Activated CD8-positive, alpha-beta memory T cell treated with anti-CD3 and anti-CD28 coated beads for 36 hours (primary cell): ENCODE results near the gene AGBL4. TPM values are rescaled to one million over a fixed set of nuclear protein-coding genes. Genes with fewer than 3 reads are reported as not detected.
"Not testable (repeated sequence)": the region's sequence is repeated elsewhere in the genome, so short reads cannot be mapped to it uniquely, and the experiment has no call there.

ENCODE experiments used
- CTCF ChIA-PET: fragments of 350-600 bp; sonication (Branson Sonifier 250); formaldehyde crosslinking; loops from one replicate; lab custom pipeline; 2021; ENCODE audit warnings: antibody characterized with exemption; lab: Charles Lee
- POLR2A ChIA-PET: fragments of 350-600 bp; sonication (Branson Sonifier 250); formaldehyde crosslinking; loops from one replicate; lab custom pipeline; 2021; ENCODE audit warnings: antibody characterized with exemption; lab: Charles Lee
- total RNA-seq, 2 experiments: library from RNA; stranded (reverse); gene quantifications; one replicate each; pipeline ENCODE4 v1.2.3, GENCODE V29; 2021

AGBL4 gene
- total RNA-seq, 2 experiments from 2014 or later, result not detected

GRCh38 chr1:49738118-49738517, 285.6 kb downstream of the AGBL4 start:
- CTCF ChIA-PET, POLR2A ChIA-PET: not testable (repeated sequence)

GRCh38 chr1:49728377-49728776, 295.4 kb downstream of the AGBL4 start:
- POLR2A ChIA-PET, result no interaction called here
- CTCF ChIA-PET, result no interaction called here

GRCh38 chr1:49723662-49724061, 300.1 kb downstream of the AGBL4 start:
- CTCF ChIA-PET, result no interaction called here
- POLR2A ChIA-PET, result no interaction called here

GRCh38 chr1:49694251-49694827, 329.4 kb downstream of the AGBL4 start:
- CTCF ChIA-PET, result no interaction called here

GRCh38 chr1:49686107-49686506, 337.6 kb downstream of the AGBL4 start:
- CTCF ChIA-PET, result no interaction called here
- POLR2A ChIA-PET, result no interaction called here

More at GRCh38 chr1:49694251-49694827, 329.4 kb downstream of the AGBL4 start:
- POLR2A ChIA-PET, result no interaction called here

- ChIA-PET POLR2A (no interaction called here), CTCF (no interaction called here)
These were observed 346.0 kb downstream of the AGBL4 start for GRCh38 chr1:49677706-49678105.

- ChIA-PET CTCF (no interaction called here), POLR2A (no interaction called here)
These were observed 372.6 kb downstream of the AGBL4 start for GRCh38 chr1:49651136-49651535.

- ChIA-PET CTCF (no interaction called here), POLR2A (no interaction called here)
These were observed 393.6 kb downstream of the AGBL4 start for GRCh38 chr1:49630156-49630555.

GRCh38 chr1:49627781-49628180, 396.0 kb downstream of the AGBL4 start:
- ChIA-PET POLR2A (no interaction called here), CTCF (no interaction called here)

- CTCF ChIA-PET, result interaction anchor here (1.4 kb wide), 1 partner anchor 9 kb away, joined by 3 read pairs; no protein-coding TSS in a partner anchor
- POLR2A ChIA-PET, result no interaction called here
These were observed 397.3 kb downstream of the AGBL4 start for GRCh38 chr1:49626472-49626871.

- POLR2A ChIA-PET, result no interaction called here
- CTCF ChIA-PET, result no interaction called here
These were observed 400.9 kb downstream of the AGBL4 start for GRCh38 chr1:49622877-49623276.

- ChIA-PET CTCF (no interaction called here), POLR2A (no interaction called here)
These were observed 417.7 kb downstream of the AGBL4 start for GRCh38 chr1:49606082-49606481.

- ChIA-PET POLR2A (no interaction called here), CTCF (no interaction called here)
These were observed 426.3 kb downstream of the AGBL4 start for GRCh38 chr1:49597436-49597835.

GRCh38 chr1:49576327-49576901, 447.3 kb downstream of the AGBL4 start:
- POLR2A ChIA-PET, result no interaction called here
- CTCF ChIA-PET, result no interaction called here

GRCh38 chr1:49556676-49557234, 467.0 kb downstream of the AGBL4 start:
- ChIA-PET CTCF (no interaction called here), POLR2A (no interaction called here)

- CTCF ChIA-PET, result no interaction called here
- POLR2A ChIA-PET, result no interaction called here
These were observed 471.7 kb downstream of the AGBL4 start for GRCh38 chr1:49552101-49552500.

GRCh38 chr1:49544615-49545014, 479.1 kb downstream of the AGBL4 start:
- CTCF ChIA-PET, result no interaction called here
- POLR2A ChIA-PET, result no interaction called here

GRCh38 chr1:49541096-49541752, 482.5 kb downstream of the AGBL4 start:
- ChIA-PET CTCF (no interaction called here), POLR2A (no interaction called here)

- ChIA-PET POLR2A (no interaction called here), CTCF (no interaction called here)
These were observed 496.0 kb downstream of the AGBL4 start for GRCh38 chr1:49527606-49528305.

GRCh38 chr1:49526672-49527071, 497.1 kb downstream of the AGBL4 start:
- CTCF ChIA-PET, result no interaction called here

More at GRCh38 chr1:49526672-49527071, 497.1 kb downstream of the AGBL4 start:
- POLR2A ChIA-PET, result no interaction called here
